ENCODE measurements around the gene MRPS7. TPM values are rescaled to one million over a fixed set of nuclear protein-coding genes. Genes with fewer than 3 reads are reported as not detected.
A peak's percentile ranks its signal among the peaks of the same experiment; 100 is the strongest.
"Not testable (repeated sequence)": the region's sequence is repeated elsewhere in the genome, so short reads cannot be mapped to it uniquely, and the experiment has no call there.

The MRPS7 gene
- total RNA-seq, 1 donor from 2014 or later: 84.7 TPM

- no peak for TF ChIP-seq CTCF (conservative IDR thresholded peaks at IDR 0.05)
- H3K36me3 Mint-ChIP-seq (ENCODE audit: low read depth): no peaks in the 10 kb centered on the region
- no peaks in the 10 kb centered on the region for H3K9me3 Mint-ChIP-seq
- DNase-seq (ENCODE audit: low read depth, low spot score): no peak
- H3K27me3 Mint-ChIP-seq (ENCODE audit: low read depth): peaks cover 8% of the 10 kb centered on the region
- H3K27ac Mint-ChIP-seq (ENCODE audit: unreplicated experiment): no peak overlapping the region
- H3K4me3 Mint-ChIP-seq: peak overlapping the region; percentile 94
- H3K4me1 Mint-ChIP-seq: peaks cover 12% of the 10 kb centered on the region
Observed at GRCh38 chr17:75288359-75288758, 26.7 kb downstream of the MRPS7 start.

GRCh38 chr17:75288770-75289114, 27.1 kb downstream of the MRPS7 start:
- Mint-ChIP-seq H3K4me1 (peaks cover 12% of the 10 kb centered on the region), H3K27me3 (ENCODE audit: low read depth) (peaks cover 8% of the 10 kb centered on the region), H3K27ac (ENCODE audit: unreplicated experiment) (peak overlapping the region; percentile 20), H3K36me3 (ENCODE audit: low read depth) (no peaks in the 10 kb centered on the region), H3K4me3 (peak overlapping the region; percentile 94), H3K9me3 (no peaks in the 10 kb centered on the region)
- no peak for TF ChIP-seq CTCF (conservative IDR thresholded peaks at IDR 0.05)
- DNase-seq (ENCODE audit: low read depth, low spot score): peak; percentile 18

GRCh38 chr17:75289115-75289831, 27.6 kb downstream of the MRPS7 start, which contains the start of gene SLC25A19:
SLC25A19 (minus strand) TSS chr17:75289433; CDS start chr17:75286764, 2,669 bp downstream.
- Mint-ChIP-seq H3K27me3 (ENCODE audit: low read depth) (peaks cover 8% of the 10 kb centered on the region), H3K4me1 (peaks cover 12% of the 10 kb centered on the region), H3K36me3 (ENCODE audit: low read depth) (no peaks in the 10 kb centered on the region), H3K9me3 (no peaks in the 10 kb centered on the region), H3K4me3 (peak within 1 kb of the TSS; percentile 94), H3K27ac (ENCODE audit: unreplicated experiment) (peak within 1 kb of the TSS; percentile 91)
- TF ChIP-seq CTCF (conservative IDR thresholded peaks at IDR 0.05): peak; percentile 40
- peak; percentile 91 for DNase-seq (ENCODE audit: low read depth, low spot score)

GRCh38 chr17:75289832-75290337, 28.2 kb downstream of the MRPS7 start:
- peak overlapping the region; percentile 91 for H3K27ac Mint-ChIP-seq (ENCODE audit: unreplicated experiment)
- H3K4me1 Mint-ChIP-seq: peaks cover 12% of the 10 kb centered on the region
- no peak for DNase-seq (ENCODE audit: low read depth, low spot score)
- peak overlapping the region; percentile 94 for H3K4me3 Mint-ChIP-seq
- H3K9me3 Mint-ChIP-seq: no peaks in the 10 kb centered on the region
- H3K36me3 Mint-ChIP-seq (ENCODE audit: low read depth): no peaks in the 10 kb centered on the region
- peak; percentile 27 for TF ChIP-seq CTCF (conservative IDR thresholded peaks at IDR 0.05)
- H3K27me3 Mint-ChIP-seq (ENCODE audit: low read depth): peaks cover 8% of the 10 kb centered on the region

GRCh38 chr17:75292810-75293448, 31.2 kb downstream of the MRPS7 start:
- not testable (repeated sequence) for H3K27me3 Mint-ChIP-seq (ENCODE audit: low read depth); H3K4me3 Mint-ChIP-seq; H3K36me3 Mint-ChIP-seq (ENCODE audit: low read depth); H3K27ac Mint-ChIP-seq (ENCODE audit: unreplicated experiment); DNase-seq (ENCODE audit: low read depth, low spot score); H3K9me3 Mint-ChIP-seq
- peaks cover 12% of the 10 kb centered on the region for H3K4me1 Mint-ChIP-seq

Data from neural crest cell (in vitro differentiated cells).